ENCODE data around the gene LRP10.

DNA sequence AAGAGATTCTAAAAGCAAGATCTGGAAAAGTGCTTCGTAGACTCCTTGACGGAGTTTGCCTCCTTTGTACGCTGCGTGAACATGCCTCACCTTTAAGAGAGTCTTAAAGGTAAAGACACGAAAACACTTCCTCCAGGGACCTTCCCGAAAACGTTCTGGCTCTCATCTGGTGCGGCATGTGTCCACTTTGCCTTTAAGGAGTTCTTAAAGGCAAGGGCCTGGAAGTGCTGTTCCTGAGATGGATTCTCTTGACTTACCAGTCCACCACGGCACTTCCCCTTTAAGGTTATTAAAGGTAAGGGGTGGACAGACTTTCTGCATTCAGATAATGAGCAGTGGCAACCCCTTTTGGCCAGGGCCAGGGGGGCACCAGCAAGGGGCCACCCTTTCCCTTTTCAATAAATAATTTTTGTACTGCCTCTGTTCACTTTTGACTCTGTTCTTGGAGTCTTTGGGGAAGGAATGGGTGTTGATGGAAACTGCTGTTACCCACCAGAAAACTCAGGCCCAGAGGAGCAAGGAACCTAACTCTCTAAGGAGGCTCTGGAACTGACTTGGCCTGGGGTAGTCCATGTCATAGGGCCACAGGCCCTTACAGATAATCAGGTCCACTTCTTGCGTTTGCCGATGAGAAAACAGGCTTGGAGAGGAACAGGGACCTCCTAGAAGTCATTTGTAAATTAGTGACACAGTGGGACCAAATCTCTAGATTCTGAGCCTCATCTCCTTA lies 15.9 kb downstream of the LRP10 start:
- no peak for TF ChIP-seq TAF1 (IDR thresholded peaks at IDR 0.05; ENCODE audit: borderline replicate concordance, insufficient read depth, low read length)
- TF ChIP-seq, protein P1, sequence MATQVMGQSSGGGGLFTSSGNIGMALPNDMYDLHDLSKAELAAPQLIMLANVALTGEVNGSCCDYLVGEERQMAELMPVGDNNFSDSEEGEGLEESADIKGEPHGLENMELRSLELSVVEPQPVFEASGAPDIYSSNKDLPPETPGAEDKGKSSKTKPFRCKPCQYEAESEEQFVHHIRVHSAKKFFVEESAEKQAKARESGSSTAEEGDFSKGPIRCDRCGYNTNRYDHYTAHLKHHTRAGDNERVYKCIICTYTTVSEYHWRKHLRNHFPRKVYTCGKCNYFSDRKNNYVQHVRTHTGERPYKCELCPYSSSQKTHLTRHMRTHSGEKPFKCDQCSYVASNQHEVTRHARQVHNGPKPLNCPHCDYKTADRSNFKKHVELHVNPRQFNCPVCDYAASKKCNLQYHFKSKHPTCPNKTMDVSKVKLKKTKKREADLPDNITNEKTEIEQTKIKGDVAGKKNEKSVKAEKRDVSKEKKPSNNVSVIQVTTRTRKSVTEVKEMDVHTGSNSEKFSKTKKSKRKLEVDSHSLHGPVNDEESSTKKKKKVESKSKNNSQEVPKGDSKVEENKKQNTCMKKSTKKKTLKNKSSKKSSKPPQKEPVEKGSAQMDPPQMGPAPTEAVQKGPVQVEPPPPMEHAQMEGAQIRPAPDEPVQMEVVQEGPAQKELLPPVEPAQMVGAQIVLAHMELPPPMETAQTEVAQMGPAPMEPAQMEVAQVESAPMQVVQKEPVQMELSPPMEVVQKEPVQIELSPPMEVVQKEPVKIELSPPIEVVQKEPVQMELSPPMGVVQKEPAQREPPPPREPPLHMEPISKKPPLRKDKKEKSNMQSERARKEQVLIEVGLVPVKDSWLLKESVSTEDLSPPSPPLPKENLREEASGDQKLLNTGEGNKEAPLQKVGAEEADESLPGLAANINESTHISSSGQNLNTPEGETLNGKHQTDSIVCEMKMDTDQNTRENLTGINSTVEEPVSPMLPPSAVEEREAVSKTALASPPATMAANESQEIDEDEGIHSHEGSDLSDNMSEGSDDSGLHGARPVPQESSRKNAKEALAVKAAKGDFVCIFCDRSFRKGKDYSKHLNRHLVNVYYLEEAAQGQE (IDR thresholded peaks at IDR 0.05; ENCODE audit: insufficient read depth in 1 of 2, low read depth in 2 of 2, low read length in 2 of 2) = no peak
- TF ChIP-seq SIN3A (IDR thresholded peaks at IDR 0.05; ENCODE audit: borderline replicate concordance, insufficient read depth, low read length) = no peak
- TF ChIP-seq POLR2AphosphoS5 (IDR thresholded peaks at IDR 0.05; ENCODE audit: low read depth, low read length) = no peak
- TF ChIP-seq FOXP2 (optimal IDR thresholded peaks at IDR 0.05; ENCODE audit: borderline replicate concordance, extremely low read depth, extremely low read length, insufficient read depth) = no peak

Data from PFSK-1 (cell line).